Spinal cord (tissue), 10 donors: ENCODE data around the gene SLC34A1. TPM values are rescaled to one million over a fixed set of nuclear protein-coding genes. Genes with fewer than 3 reads are reported as not detected.
"Not testable (repeated sequence)": the region's sequence is repeated elsewhere in the genome, so short reads cannot be mapped to it uniquely, and the experiment has no call there.

Source experiments
- DNase-seq, 6 donors: peaks; one replicate each; pipeline versions ENCODE4 v3.0.0 to v3.0.0-alpha.2; 2013 to 2015; ENCODE audit warnings: low spot score in 6 of 6, low read depth in 4 of 6
- H3K27ac ChIP-seq: one replicate; pipeline ENCODE4 v1.5.1; 2013; ENCODE audit warnings: low read depth, low read length, control low read depth
- H3K27me3 ChIP-seq: one replicate; pipeline ENCODE4 v1.6.1; 2013; ENCODE audit warnings: low read length; ENCODE audit not compliant: control insufficient read depth, insufficient read depth
- H3K36me3 ChIP-seq: one replicate; pipeline ENCODE4 v1.6.1; 2013; ENCODE audit warnings: low read length; ENCODE audit not compliant: control insufficient read depth, insufficient read depth
- H3K4me1 ChIP-seq: one replicate; pipeline ENCODE4 v1.6.1; 2013; ENCODE audit warnings: low read length; ENCODE audit not compliant: control insufficient read depth, insufficient read depth
- H3K4me3 ChIP-seq: one replicate; pipeline ENCODE4 v1.5.1; 2013; ENCODE audit warnings: low read depth, low read length, control low read depth
- H3K9me3 ChIP-seq: one replicate; pipeline ENCODE4 v1.6.1; 2013; ENCODE audit warnings: low read length; ENCODE audit not compliant: control insufficient read depth, insufficient read depth
- WGBS: methylation state at CpG from one replicate; pipeline ENCODE4 v1.1.5; 2013; ENCODE audit warnings: missing lambda C conversion rate; ENCODE audit not compliant: insufficient coverage; 5-methylcytosine and 5-hydroxymethylcytosine counted together
- long read RNA-seq, 4 donors: transcript quantifications; one replicate each; lab custom pipeline, GENCODE V29; 2026
- polyA plus RNA-seq, 2 donors: library from polyadenylated mRNA; unstranded; fragments of 120-200 nt; gene quantifications; one replicate each; pipeline ENCODE4 v1.2.1, GENCODE V29; 2013; ENCODE audit not compliant: insufficient read length in 2 of 2
- total RNA-seq, 2 donors: library from RNA; depleted of rRNA in 1 of 2; stranded (reverse); fragments of 120-200 nt in 1 of 2; fragments of >200 nt in 1 of 2; gene quantifications; one replicate each; pipeline versions ENCODE4 v1.2.3 to v1.2.4, GENCODE V29; 2013 to 2014
- donor health status: healthy.

The SLC34A1 gene, protein sequence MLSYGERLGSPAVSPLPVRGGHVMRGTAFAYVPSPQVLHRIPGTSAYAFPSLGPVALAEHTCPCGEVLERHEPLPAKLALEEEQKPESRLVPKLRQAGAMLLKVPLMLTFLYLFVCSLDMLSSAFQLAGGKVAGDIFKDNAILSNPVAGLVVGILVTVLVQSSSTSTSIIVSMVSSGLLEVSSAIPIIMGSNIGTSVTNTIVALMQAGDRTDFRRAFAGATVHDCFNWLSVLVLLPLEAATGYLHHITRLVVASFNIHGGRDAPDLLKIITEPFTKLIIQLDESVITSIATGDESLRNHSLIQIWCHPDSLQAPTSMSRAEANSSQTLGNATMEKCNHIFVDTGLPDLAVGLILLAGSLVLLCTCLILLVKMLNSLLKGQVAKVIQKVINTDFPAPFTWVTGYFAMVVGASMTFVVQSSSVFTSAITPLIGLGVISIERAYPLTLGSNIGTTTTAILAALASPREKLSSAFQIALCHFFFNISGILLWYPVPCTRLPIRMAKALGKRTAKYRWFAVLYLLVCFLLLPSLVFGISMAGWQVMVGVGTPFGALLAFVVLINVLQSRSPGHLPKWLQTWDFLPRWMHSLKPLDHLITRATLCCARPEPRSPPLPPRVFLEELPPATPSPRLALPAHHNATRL
- total RNA-seq (not detected), polyA plus RNA-seq (1 to 10 TPM in 1 of 2 donors, under 1 TPM in 1; 0.68 to 1.2 TPM)
- long read RNA-seq, donor 1 = 0 reads
- long read RNA-seq, donor 2 = 0 reads
- long read RNA-seq, donor 3 = 0 reads
- long read RNA-seq, donor 4 = 0 reads

DNA sequence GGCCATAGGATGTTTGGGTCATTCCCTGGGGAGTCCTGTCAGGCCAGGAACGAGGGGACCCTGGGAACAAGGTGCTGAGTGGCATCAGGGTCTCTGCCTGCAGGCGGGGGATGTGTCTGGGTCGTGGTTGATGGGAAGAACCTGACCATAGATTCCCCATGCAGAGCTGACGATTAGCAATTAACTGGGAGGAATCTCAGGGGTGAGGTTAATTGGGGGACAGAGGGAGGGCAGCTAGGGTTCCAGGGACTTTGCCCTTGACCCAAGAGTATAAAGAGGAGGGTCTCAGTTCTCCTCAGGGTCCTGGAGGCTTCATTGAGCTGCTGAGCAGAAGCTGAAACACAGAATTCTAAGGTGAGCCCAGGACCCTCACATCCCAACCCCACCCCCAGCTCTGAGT, at the start of gene SLC34A1:
TSS of gene SLC34A1 (plus strand) at position 301 of the 400 bp plus-strand sequence. CDS start 1,308 bp downstream, outside the sequence.
- 49% methylated on average over 4 of the region's 4 CpGs for WGBS
- H3K27ac ChIP-seq = no peak within 1 kb of the TSS
- peaks cover 9% of the 10 kb centered on the region for H3K4me1 ChIP-seq
- H3K36me3 ChIP-seq = no peaks in the 10 kb centered on the region
- H3K4me3 ChIP-seq = no peak within 1 kb of the TSS
- DNase-seq = no peak
- H3K27me3 ChIP-seq = no peaks in the 10 kb centered on the region
- H3K9me3 ChIP-seq = no peaks in the 10 kb centered on the region

DNA sequence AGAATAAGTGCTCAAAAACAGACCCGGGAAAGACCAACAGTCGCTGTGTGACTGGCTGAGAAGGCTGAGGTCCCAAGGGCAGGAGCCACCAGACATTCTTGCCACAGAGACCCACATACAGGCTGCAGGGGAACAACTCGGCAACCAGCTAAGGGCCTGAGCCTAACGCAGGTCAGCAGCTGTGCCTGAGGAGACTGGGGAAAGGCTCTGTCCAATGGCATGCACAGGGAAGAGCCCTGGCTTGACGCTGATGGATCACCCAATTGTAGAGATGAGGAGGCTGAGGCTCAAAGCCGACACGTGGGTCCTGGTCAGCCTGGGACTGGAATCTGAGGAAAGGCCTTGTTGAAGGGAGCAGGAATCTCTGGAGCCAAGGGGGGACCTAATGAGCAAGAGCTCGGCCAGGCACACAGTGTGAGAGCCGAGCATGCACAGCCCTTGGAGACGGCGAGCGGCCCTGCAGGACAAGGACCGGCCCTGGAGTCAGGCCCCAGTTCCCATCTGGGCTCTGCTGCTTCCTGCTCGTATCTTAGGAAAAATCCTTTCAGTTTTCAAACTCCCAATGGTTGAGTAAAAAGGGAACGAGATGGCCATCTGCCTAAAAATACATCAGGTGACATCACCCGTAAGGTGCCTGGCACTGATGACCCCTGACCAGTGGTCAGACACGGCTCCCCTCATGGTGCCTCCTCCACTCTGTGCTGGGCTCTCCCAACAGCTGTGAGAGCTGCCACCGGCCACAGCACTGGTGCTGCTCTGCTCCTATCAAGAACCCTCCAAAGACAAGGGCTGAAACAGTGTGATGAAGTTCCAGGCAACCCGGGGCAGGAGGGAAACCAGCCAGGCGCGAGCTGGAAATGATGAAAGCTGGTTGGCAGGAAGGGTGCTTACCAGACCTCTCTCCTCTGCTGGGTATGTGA, 49.2 kb upstream of the SLC34A1 start:
- Histone ChIP-seq H3K4me3 (no peak overlapping the region), H3K27me3 (no peaks in the 10 kb centered on the region), H3K27ac (no peak overlapping the region), H3K4me1 (no peaks in the 10 kb centered on the region), H3K9me3 (no peaks in the 10 kb centered on the region), H3K36me3 (peaks cover 94% of the 10 kb centered on the region)
- WGBS = 90% methylated on average over 20 of the region's 21 CpGs
- no peak for DNase-seq

DNA sequence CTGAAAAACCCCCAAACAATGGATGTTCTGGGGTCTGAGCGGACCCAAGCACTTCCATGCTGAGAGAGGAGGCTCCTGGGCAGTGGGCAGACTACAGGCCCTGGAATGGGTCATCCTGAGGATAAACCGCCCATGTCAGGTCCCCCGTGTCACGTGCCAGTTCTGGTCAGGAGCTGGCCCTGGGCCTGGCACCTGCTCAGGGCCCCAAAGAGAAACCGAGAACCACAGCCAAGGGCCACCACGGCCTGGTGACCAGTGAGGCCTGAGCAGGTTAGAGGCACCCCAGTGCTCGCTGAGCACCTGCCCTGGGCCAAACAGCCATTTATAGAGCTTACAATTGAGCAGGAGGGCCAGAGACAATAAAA, 48.6 kb upstream of the SLC34A1 start:
- H3K4me3 ChIP-seq = no peak overlapping the region
- no peak overlapping the region for H3K27ac ChIP-seq
- H3K4me1 ChIP-seq = no peaks in the 10 kb centered on the region
- no peak for DNase-seq
- H3K36me3 ChIP-seq = peaks cover 88% of the 10 kb centered on the region
- H3K9me3 ChIP-seq = no peaks in the 10 kb centered on the region
- whole genome bisulfite sequencing = 97% methylated on average over 7 of the region's 7 CpGs
- H3K27me3 ChIP-seq = no peaks in the 10 kb centered on the region

DNA sequence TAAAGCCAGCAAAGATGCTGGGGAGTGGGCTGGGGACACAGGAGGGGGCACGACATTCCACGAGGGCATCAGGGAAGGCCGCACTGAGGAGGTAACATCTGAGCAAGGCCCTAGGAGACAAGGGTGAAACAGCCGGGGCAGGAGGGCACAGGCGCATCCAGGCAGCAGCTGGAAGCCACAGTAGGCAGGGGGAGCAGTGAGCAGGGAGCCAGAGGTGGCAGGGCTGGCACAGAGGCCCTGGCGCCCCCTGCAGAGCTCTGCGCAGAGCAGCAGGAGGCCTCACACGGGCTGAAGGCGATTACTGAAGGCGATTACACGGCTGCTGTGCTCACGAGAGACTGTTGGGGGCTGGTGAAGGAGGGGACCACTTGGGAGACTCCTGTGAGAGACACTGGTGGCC, 48.1 kb upstream of the SLC34A1 start:
- Histone ChIP-seq H3K9me3 (no peaks in the 10 kb centered on the region), H3K4me1 (no peaks in the 10 kb centered on the region), H3K27ac (no peak overlapping the region), H3K27me3 (no peaks in the 10 kb centered on the region), H3K36me3 (peaks cover 83% of the 10 kb centered on the region), H3K4me3 (no peak overlapping the region)
- WGBS = 69% methylated on average over 12 of the region's 12 CpGs
- no peak for DNase-seq

DNA sequence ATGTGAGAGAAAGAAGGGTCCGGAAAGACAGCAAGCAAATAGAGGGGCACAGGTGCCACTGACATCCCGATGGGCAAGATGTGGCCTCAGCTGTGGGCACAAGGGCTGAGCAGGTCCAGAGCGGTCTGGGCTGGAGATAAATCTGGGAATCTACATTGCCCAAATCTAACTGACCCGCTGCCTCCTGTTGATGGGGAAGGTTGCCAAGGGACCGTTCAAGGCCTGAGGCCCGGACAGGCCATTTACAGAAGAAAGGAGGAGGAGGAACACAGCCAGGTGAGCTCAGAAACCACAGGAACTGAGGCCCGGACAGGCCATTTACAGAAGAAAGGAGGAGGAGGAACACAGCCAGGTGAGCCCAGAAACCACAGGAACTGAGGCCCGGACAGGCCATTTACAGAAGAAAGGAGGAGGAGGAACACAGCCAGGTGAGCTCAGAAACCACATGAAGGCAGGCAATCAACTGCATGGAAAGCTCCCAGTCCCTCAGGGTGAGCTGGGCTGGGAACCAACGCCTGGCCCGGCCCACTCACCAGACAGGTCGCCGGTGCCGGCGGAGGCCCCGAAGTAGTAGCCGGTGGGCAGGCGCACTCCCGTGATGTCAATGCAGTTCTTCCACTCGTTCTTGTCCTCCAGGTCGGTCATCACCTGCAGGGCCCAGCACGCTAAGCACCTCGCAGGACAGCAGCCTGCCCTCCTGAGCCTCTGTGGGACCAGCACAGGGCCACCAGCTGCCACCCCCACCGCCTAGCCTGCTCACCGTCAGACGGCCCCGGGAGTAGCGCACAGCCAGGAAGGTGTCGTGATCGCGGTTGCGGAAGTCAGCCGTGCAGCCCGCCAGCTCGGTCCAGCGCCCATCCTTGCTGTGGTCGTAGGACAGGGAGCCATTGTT, 47.4 kb upstream of the SLC34A1 start:
- Histone ChIP-seq H3K27me3 (no peaks in the 10 kb centered on the region), H3K36me3 (peaks cover 76% of the 10 kb centered on the region), H3K4me3 (no peak overlapping the region), H3K4me1 (no peaks in the 10 kb centered on the region), H3K27ac (no peak overlapping the region), H3K9me3 (no peaks in the 10 kb centered on the region)
- no peak for DNase-seq
- WGBS = 94% methylated on average over 34 of the region's 36 CpGs

DNA sequence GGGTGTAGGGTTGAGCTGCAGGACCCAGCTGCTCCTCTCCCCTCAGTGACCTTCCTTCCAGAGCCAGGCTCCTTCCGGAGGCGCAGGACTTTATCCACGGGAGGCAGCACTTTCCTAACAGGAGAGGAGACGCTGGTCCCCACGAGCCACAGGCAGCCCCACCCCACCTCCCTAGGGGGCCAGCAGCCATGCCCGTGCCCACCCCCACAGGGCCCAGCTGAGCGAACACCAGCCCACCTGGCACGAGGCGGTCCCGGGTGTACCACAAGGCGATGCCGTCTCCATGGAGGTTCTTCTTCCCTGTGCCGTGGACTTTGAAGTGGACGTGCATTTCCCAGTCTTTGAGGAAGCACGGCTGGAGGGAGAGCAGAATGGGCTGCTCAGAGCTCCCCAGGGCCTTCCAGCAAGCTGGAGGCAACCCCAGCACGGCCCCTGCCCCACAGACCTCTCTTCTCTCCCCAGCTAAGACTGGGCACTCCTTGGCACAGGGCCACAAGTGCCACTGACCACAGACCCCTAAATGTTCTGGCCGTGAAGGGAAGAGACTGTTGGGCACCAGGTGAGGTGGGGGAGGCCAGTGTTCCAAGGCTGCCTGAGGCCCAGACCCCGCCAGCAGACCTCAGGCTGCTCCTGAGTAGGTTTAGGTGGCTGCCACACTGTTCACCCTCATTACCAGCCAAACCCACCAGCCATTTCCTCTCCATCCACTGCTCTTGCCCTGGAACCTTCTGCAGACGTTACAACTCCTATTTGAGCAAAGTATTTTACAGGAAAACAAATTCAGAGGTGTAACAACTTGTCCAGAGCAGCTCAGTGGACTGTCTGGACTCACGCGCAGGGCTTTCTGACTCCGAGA, 45.8 kb upstream of the SLC34A1 start:
- DNase-seq = no peak
- Histone ChIP-seq H3K4me3 (no peak overlapping the region), H3K27me3 (no peaks in the 10 kb centered on the region)

DNA sequence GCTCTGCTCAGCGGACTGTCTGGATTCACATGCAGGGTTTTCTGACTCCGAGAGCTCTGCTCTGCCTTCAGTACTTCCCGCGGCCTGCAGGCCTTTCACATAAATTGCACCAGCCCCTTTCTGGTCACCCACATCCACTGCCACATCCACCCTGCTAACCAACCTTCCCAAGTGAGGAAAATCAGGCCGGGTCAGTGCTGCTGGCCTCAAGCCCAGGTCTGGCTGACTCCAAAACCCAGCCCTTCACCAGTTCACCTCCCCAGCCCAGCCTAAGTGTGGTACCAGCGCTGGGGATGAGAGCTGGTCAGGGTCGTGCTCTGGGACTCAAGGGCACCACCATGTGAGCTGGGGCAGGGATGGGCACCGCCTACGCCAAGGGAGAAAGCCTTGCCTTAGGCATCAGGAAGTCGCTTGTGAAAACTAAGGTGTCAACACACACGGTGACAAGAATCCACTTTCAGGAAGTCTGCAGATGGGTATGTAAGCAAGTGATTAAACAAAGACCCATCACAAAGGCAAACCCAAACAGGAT, 45.1 kb upstream of the SLC34A1 start:
- H3K36me3 ChIP-seq = peaks cover 62% of the 10 kb centered on the region
- H3K27ac ChIP-seq = no peak overlapping the region
- H3K4me1 ChIP-seq = no peaks in the 10 kb centered on the region
- no peak overlapping the region for H3K4me3 ChIP-seq
- no peaks in the 10 kb centered on the region for H3K9me3 ChIP-seq
- no peak for DNase-seq
- H3K27me3 ChIP-seq = no peaks in the 10 kb centered on the region
- WGBS = 89% methylated on average over 9 of the region's 11 CpGs

More for the DNA sequence above, 45.8 kb upstream of the SLC34A1 start:
- Histone ChIP-seq H3K36me3 (peaks cover 66% of the 10 kb centered on the region), H3K9me3 (no peaks in the 10 kb centered on the region), H3K27ac (no peak overlapping the region), H3K4me1 (no peaks in the 10 kb centered on the region)
- 87% methylated on average over 19 of the region's 22 CpGs for WGBS

DNA sequence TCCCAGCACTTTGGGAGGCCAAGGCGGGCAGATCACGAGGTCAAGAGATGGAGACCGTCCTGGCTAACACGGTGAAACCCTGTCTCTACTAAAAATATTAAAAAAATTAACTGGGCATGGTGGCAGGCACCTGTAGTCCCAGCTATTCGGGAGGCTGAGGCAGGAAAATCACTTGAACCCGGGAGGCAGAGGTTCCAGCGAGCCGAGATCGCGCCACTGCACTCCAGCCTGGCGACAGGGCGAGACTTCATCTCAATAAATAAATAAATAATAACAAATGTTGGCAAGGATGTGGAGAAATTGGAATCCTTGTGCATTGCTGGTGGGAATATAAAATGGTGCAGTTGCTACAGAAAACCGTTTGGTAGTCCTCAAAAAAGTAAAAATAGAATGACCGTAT, 41.2 kb upstream of the SLC34A1 start:
- 80% methylated on average over 1 of the region's 14 CpGs for WGBS
- H3K27ac ChIP-seq, H3K4me3 ChIP-seq, H3K27me3 ChIP-seq, DNase-seq, H3K9me3 ChIP-seq, H3K4me1 ChIP-seq: not testable (repeated sequence)
- peaks cover 30% of the 10 kb centered on the region for H3K36me3 ChIP-seq
